ENCODE data around the gene IL12RB2.

The IL12RB2 gene

DNA sequence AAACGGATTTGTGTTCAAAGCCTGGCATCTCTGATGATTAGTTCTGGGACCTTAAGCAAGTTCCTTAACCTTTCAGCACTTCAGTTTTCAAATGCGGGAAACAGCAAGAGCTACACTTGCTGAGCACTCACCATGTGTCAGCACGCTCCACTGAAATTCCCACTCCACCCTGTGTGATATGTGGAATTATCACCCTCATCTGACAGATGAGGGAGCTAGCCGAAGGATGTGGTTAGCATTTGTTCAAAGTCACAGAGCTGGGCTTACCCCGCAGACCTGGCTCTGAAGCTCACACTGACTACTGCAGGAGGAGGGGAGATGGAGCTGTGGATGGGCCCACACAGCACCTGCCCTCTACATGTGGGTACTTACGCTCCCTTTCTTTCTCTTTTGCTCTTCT lies 29.1 kb downstream of the IL12RB2 start:
- DNase-seq (ENCODE audit: low spot score) = no peak
- Histone ChIP-seq H3K4me3 (no peak overlapping the region), H3K27ac (no peak overlapping the region)
- TF ChIP-seq, protein P1, sequence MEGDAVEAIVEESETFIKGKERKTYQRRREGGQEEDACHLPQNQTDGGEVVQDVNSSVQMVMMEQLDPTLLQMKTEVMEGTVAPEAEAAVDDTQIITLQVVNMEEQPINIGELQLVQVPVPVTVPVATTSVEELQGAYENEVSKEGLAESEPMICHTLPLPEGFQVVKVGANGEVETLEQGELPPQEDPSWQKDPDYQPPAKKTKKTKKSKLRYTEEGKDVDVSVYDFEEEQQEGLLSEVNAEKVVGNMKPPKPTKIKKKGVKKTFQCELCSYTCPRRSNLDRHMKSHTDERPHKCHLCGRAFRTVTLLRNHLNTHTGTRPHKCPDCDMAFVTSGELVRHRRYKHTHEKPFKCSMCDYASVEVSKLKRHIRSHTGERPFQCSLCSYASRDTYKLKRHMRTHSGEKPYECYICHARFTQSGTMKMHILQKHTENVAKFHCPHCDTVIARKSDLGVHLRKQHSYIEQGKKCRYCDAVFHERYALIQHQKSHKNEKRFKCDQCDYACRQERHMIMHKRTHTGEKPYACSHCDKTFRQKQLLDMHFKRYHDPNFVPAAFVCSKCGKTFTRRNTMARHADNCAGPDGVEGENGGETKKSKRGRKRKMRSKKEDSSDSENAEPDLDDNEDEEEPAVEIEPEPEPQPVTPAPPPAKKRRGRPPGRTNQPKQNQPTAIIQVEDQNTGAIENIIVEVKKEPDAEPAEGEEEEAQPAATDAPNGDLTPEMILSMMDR (IDR thresholded peaks at IDR 0.05) = no peak

GRCh38 chr1:67338642-67339041 lies 31.0 kb downstream of the IL12RB2 start:
- TF ChIP-seq, protein P1 (IDR thresholded peaks at IDR 0.05) = no peak
- H3K4me3 ChIP-seq = no peak overlapping the region
- no peak for DNase-seq (ENCODE audit: low spot score)
- H3K27ac ChIP-seq = no peak overlapping the region

GRCh38 chr1:67339623-67340343 lies 32.1 kb downstream of the IL12RB2 start:
- TF ChIP-seq, protein P1 (IDR thresholded peaks at IDR 0.05) = no peak
- DNase-seq (ENCODE audit: low spot score) = no peak
- H3K4me3 ChIP-seq = no peak overlapping the region
- H3K27ac ChIP-seq = no peak overlapping the region

DNA sequence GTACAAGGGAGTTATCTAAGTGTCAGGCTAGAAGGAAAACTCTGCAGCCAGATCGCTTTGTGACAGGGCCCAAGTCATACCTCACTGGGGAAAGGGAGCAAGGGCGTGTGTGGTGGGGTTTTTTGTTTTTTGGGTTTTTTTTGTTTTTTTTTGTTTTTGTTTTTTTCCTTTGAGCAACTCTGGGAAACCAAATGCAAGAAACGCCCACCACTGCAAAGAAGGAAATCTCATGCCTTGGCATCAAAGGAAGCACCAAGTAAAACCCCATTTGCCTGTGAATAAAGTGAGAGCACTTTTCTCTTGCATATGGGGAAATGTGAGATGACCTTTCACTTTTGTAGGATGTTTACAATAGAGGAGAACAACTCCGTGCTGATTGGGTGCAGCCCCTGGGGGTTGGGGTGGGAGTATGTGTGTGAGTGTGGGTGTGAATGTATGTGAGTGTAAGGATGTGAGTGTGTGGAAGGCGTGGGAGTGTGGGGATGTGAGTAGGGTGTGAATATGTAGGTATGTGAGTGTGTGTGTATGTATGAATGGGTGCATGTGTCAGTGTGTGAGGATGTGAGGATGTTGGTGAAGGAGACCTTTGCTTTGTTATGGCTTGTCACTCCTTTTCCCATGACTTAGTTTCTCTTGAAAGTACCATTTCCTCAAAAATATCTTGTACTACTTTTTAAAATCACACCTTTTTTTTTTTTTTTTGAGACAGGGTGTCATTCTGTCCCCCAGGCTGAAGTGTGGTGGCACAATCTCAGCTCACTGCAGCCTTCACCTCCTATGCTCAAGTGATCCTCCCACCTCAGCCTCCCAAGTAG lies 34.6 kb downstream of the IL12RB2 start:
- H3K4me3 ChIP-seq = no peak overlapping the region
- TF ChIP-seq, protein P1 (IDR thresholded peaks at IDR 0.05) = no peak
- no peak overlapping the region for H3K27ac ChIP-seq
- DNase-seq (ENCODE audit: low spot score) = no peak

- TF ChIP-seq, protein P1 (IDR thresholded peaks at IDR 0.05) = no peak
- no peak for DNase-seq (ENCODE audit: low spot score)
- Histone ChIP-seq H3K27ac (no peak overlapping the region), H3K4me3 (no peak overlapping the region)
Measured at GRCh38 chr1:67345556-67345955, 37.9 kb downstream of the IL12RB2 start.

DNA sequence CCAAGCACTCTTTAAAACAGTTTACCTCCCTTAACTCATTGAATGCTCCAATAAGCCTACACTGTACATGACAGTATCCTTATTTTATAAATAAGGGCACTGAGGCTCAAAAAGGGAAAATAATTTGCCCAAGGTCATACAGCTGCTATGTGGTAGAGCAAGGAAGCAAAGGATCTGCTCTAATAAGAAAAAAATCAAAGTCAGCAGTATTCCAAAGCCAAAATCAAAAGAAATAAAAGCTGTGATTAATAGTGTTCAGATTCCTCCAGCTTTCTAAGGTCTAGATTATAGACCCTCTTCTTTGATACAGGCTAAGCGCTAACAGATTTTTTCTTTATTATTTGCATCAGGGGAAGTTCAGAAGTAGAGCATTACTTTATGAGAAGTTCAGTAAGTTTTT lies 39.3 kb downstream of the IL12RB2 start:
- no peak overlapping the region for H3K4me3 ChIP-seq
- H3K27ac ChIP-seq = no peak overlapping the region
- no peak for DNase-seq (ENCODE audit: low spot score)
- TF ChIP-seq, protein P1 (IDR thresholded peaks at IDR 0.05) = no peak
